GM23338 (cell line): ENCODE results near the gene ARAP1.

ENCODE experiments used
- EZH2 ChIP-seq: fragments of 200-600 bp; sonication (generic); IDR thresholded peaks from one replicate; pipeline ENCODE4 v1.8.0; 2017; ENCODE audit warnings: antibody characterized with exemption, mild to moderate bottlenecking, low read depth; ENCODE audit not compliant: unreplicated experiment
- TF ChIP-seq, protein P1 (sequence below), 2 experiments: fragments of 200-600 bp in 1 of 2; sonication (generic) in 1 of 2; conservative IDR thresholded peaks; 2 replicates each; pipeline versions ENCODE4 v1.5.1 to v1.6.1; 2016 to 2017; ENCODE audit warnings: antibody characterized with exemption in 2 of 2, low read depth in 2 of 2, mild to moderate bottlenecking in 2 of 2, moderate library complexity in 1 of 2

DNA sequence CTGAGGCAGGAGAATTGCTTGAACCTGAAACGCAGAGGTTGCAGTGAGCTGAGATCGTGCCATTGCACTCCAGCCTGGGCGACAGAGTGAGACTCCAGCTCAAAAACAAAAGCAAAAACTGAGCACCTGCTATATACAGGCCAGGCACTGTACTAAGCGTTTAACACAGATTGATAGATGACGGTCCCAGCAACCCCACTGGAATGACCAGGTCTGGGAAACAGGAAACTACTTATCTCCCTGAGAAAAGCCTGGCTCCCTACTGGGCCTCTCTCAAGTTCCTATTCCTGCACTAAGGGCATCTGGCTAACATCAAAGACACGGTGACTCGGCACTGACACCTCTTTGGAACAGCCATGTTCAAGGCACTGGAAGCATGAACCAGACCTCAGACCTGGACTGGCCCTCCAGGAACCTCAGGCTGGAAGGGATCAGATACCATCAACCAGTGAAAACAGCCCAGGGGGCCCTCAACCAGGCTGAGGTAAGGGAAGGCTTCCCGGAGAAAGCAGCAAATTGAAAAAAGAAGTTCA lies 16.6 kb downstream of the ARAP1 start:
- TF ChIP-seq EZH2: no peak
- TF ChIP-seq, protein P1, sequence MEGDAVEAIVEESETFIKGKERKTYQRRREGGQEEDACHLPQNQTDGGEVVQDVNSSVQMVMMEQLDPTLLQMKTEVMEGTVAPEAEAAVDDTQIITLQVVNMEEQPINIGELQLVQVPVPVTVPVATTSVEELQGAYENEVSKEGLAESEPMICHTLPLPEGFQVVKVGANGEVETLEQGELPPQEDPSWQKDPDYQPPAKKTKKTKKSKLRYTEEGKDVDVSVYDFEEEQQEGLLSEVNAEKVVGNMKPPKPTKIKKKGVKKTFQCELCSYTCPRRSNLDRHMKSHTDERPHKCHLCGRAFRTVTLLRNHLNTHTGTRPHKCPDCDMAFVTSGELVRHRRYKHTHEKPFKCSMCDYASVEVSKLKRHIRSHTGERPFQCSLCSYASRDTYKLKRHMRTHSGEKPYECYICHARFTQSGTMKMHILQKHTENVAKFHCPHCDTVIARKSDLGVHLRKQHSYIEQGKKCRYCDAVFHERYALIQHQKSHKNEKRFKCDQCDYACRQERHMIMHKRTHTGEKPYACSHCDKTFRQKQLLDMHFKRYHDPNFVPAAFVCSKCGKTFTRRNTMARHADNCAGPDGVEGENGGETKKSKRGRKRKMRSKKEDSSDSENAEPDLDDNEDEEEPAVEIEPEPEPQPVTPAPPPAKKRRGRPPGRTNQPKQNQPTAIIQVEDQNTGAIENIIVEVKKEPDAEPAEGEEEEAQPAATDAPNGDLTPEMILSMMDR (conservative IDR thresholded peaks at IDR 0.05; ENCODE audit: low read depth in 2 of 2): no peak
